WTC11 (cell line): ENCODE results near the gene GHRHR. TPM values are rescaled to one million over a fixed set of nuclear protein-coding genes. Genes with fewer than 3 reads are reported as not detected.

ENCODE experiments used
- ATAC-seq: fragments of 200-7000 bp; cut with Tn5 transposase; 2 replicates; pipeline ENCODE4 v1.10.0; 2021; ENCODE audit warnings: mild to moderate bottlenecking, moderate library complexity
- CTCF ChIA-PET: fragments of 300-600 bp; sonication (Branson Sonifier 250); formaldehyde crosslinking; loops from one replicate; lab custom pipeline; 2021; ENCODE audit warnings: antibody characterized with exemption; lab: Charles Lee
- POLR2A ChIA-PET: fragments of 350-600 bp; sonication (Branson Sonifier 250); formaldehyde crosslinking; loops from one replicate; lab custom pipeline; 2021; ENCODE audit warnings: antibody characterized with exemption; lab: Charles Lee
- DNase-seq: peaks from one replicate; pipeline ENCODE4 v3.0.0; 2021; ENCODE audit warnings: low spot score
- H3K27ac Mint-ChIP-seq: 2 replicates; pipeline ENCODE4 v1.8.0; 2021; ENCODE audit warnings: mixed read lengths
- H3K27me3 Mint-ChIP-seq: 2 replicates; pipeline ENCODE4 v1.8.0; 2021; ENCODE audit warnings: low read depth, mild to moderate bottlenecking, moderate library complexity, mixed read lengths
- H3K36me3 Mint-ChIP-seq: 2 replicates; pipeline ENCODE4 v1.8.0; 2021; ENCODE audit warnings: mixed read lengths
- H3K4me1 Mint-ChIP-seq: 2 replicates; pipeline ENCODE4 v1.8.0; 2022; ENCODE audit warnings: mixed read lengths
- H3K4me3 Mint-ChIP-seq: 2 replicates; pipeline ENCODE4 v1.8.0; 2021; ENCODE audit warnings: mild to moderate bottlenecking, moderate library complexity, mixed read lengths
- H3K9me3 Mint-ChIP-seq: 2 replicates; pipeline ENCODE4 v1.8.0; 2021; ENCODE audit warnings: mixed read lengths
- ATF6 ChIP-seq: sonication (generic); formaldehyde crosslinking; IDR thresholded peaks from 2 replicates; pipeline ENCODE4 v1.8.1; 2023; ENCODE audit warnings: mild to moderate bottlenecking, missing genetic modification reagents
- CBFB ChIP-seq: sonication (generic); formaldehyde crosslinking; IDR thresholded peaks from 2 replicates; pipeline ENCODE4 v1.8.1; 2022; ENCODE audit warnings: mild to moderate bottlenecking, low read depth, missing genetic modification reagents
- CDX4 ChIP-seq: fragments of 250-450 bp; sonication (Bioruptor Pico); IDR thresholded peaks from 2 replicates; pipeline ENCODE4 v1.9.0; 2021; ENCODE audit warnings: moderate library complexity, mild to moderate bottlenecking, inconsistent platforms, borderline replicate concordance
- CREM ChIP-seq: sonication (generic); formaldehyde crosslinking; IDR thresholded peaks from 2 replicates; pipeline ENCODE4 v1.8.1; 2022; ENCODE audit warnings: mild to moderate bottlenecking, missing genetic modification reagents, moderate library complexity
- ETV6 ChIP-seq: sonication (generic); formaldehyde crosslinking; IDR thresholded peaks from 2 replicates; pipeline ENCODE4 v1.8.1; 2022; ENCODE audit warnings: mild to moderate bottlenecking, missing genetic modification reagents
- FOXJ3 ChIP-seq: sonication (generic); formaldehyde crosslinking; IDR thresholded peaks from 2 replicates; pipeline ENCODE4 v1.9.0; 2021; ENCODE audit warnings: missing genetic modification reagents, mild to moderate bottlenecking, borderline replicate concordance
- FOXK1 ChIP-seq: sonication (generic); formaldehyde crosslinking; IDR thresholded peaks from 2 replicates; pipeline ENCODE4 v1.8.0; 2022; ENCODE audit warnings: mild to moderate bottlenecking, moderate library complexity, missing genetic modification reagents
- JAZF1 ChIP-seq: fragments of 250-450 bp; sonication (Bioruptor Pico); IDR thresholded peaks from 2 replicates; pipeline ENCODE4 v1.9.0; 2021; ENCODE audit warnings: moderate library complexity, mild to moderate bottlenecking, inconsistent platforms
- JUN ChIP-seq: sonication (generic); formaldehyde crosslinking; IDR thresholded peaks from 2 replicates; pipeline ENCODE4 v1.8.0; 2023; ENCODE audit warnings: mild to moderate bottlenecking, missing genetic modification reagents
- TCF7 ChIP-seq: sonication (generic); formaldehyde crosslinking; IDR thresholded peaks from 2 replicates; pipeline ENCODE4 v1.8.0; 2022; ENCODE audit warnings: mild to moderate bottlenecking, low read depth, missing genetic modification reagents, moderate library complexity
- TEAD1 ChIP-seq: sonication (generic); formaldehyde crosslinking; IDR thresholded peaks from 2 replicates; pipeline ENCODE4 v1.8.0; 2022; ENCODE audit warnings: mild to moderate bottlenecking, missing genetic modification reagents
- TEAD4 ChIP-seq: sonication (generic); formaldehyde crosslinking; IDR thresholded peaks from 2 replicates; pipeline ENCODE4 v1.8.0; 2022; ENCODE audit warnings: mild to moderate bottlenecking, missing genetic modification reagents
- ZNF121 ChIP-seq: sonication (generic); formaldehyde crosslinking; IDR thresholded peaks from 2 replicates; pipeline ENCODE4 v1.8.0; 2023; ENCODE audit warnings: missing genetic modification reagents
- ZNF138 ChIP-seq: sonication (generic); formaldehyde crosslinking; conservative IDR thresholded peaks from 2 replicates; pipeline ENCODE4 v1.8.1; 2022; ENCODE audit warnings: mild to moderate bottlenecking, moderate library complexity, missing genetic modification reagents
- ZNF219 ChIP-seq: sonication (generic); formaldehyde crosslinking; IDR thresholded peaks from 2 replicates; pipeline ENCODE4 v1.8.0; 2023; ENCODE audit warnings: missing genetic modification reagents, mild to moderate bottlenecking, borderline replicate concordance
- ZNF416 ChIP-seq: fragments of 250-450 bp; sonication (Bioruptor Pico); IDR thresholded peaks from 2 replicates; pipeline ENCODE4 v1.9.0; 2021; ENCODE audit warnings: mild to moderate bottlenecking, inconsistent platforms
- ZSCAN18 ChIP-seq: fragments of 250-450 bp; sonication (Bioruptor Pico); IDR thresholded peaks from 2 replicates; pipeline ENCODE4 v2.1.2; 2022; ENCODE audit warnings: mild to moderate bottlenecking, moderate library complexity
- total RNA-seq: library from RNA; stranded (reverse); gene quantifications from 3 replicates; pipeline ENCODE4 v1.2.3, GENCODE V29; 2021
- TF ChIP-seq, protein P1 (sequence below): sonication (generic); formaldehyde crosslinking; IDR thresholded peaks from 2 replicates; pipeline ENCODE4 v1.8.0; 2022; ENCODE audit warnings: mild to moderate bottlenecking, missing genetic modification reagents
- TF ChIP-seq, protein P2 (sequence below): sonication (generic); formaldehyde crosslinking; IDR thresholded peaks from 2 replicates; pipeline ENCODE4 v1.8.0; 2022; ENCODE audit warnings: mild to moderate bottlenecking, missing genetic modification reagents

Gene GHRHR
- total RNA-seq, 1 experiment from 2014 or later, result 5.0 TPM

DNA sequence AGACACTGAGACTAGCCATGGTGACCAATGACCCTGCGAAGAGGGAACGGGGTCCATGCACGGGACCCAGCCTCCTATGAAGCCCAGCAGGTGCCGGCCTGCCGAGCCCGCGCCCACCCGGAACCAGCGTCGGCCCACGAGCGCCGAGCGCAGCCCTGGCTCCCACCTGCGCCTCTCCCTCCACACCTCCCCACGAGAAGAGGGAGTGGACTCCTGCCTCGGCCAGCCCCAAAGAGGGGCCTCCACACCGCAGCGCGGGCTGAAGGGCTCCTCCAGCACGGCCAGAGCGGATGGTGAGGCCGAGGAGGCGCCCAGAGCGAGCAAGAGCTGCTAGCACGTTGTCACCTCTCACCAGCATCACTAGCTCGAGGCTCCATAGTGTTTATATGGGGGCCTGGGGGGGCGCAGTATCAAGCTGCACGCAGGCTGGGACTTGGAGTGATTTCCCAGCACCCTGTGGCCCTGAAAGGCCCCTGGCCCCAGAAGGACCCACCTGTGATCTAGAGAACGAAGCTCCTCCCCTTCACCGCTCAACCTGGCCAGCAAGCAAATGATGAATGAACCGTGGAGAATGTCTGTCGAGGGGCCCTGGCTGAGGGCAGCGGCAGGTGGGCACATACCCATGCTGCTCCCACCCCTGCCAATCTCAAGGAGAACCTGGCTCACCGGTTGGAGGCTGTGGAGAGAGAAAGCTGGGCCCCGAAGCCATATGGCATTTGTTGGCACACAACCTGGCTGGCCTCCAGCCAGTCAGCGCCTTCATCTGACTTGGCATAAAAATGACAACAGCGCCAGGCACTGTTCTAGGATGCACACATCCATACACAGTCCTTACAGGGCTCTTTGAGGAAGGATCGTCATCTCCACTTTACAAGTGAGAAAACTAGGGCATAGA, 30.7 kb downstream of the GHRHR start:
- Mint-ChIP-seq H3K27me3 (no peaks in the 10 kb centered on the region), H3K4me1 (peaks cover 13% of the 10 kb centered on the region), H3K36me3 (peaks cover 16% of the 10 kb centered on the region), H3K27ac (no peak overlapping the region), H3K9me3 (peaks cover 9% of the 10 kb centered on the region), H3K4me3 (no peak overlapping the region)
- TF ChIP-seq CDX4 (CRISPR knock-in tag) (no peak), ZNF416 (CRISPR knock-in tag) (no peak), ATF6 (CRISPR knock-in tag) (no peak), FOXJ3 (CRISPR knock-in tag) (no peak), CREM (CRISPR knock-in tag) (no peak), ZNF138 (no peak)
- TF ChIP-seq, protein P1, sequence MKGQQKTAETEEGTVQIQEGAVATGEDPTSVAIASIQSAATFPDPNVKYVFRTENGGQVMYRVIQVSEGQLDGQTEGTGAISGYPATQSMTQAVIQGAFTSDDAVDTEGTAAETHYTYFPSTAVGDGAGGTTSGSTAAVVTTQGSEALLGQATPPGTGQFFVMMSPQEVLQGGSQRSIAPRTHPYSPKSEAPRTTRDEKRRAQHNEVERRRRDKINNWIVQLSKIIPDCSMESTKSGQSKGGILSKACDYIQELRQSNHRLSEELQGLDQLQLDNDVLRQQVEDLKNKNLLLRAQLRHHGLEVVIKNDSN (CRISPR knock-in tag), result no peak
- DNase-seq, result no peak
- no peak for ATAC-seq
- ChIA-PET POLR2A (no interaction called here), CTCF (interaction anchor here (0.5 to 2.9 kb wide), 5 partner anchors 11 to 130 kb away, joined by 3 to 14 read pairs (median 3); no protein-coding TSS in a partner anchor)

DNA sequence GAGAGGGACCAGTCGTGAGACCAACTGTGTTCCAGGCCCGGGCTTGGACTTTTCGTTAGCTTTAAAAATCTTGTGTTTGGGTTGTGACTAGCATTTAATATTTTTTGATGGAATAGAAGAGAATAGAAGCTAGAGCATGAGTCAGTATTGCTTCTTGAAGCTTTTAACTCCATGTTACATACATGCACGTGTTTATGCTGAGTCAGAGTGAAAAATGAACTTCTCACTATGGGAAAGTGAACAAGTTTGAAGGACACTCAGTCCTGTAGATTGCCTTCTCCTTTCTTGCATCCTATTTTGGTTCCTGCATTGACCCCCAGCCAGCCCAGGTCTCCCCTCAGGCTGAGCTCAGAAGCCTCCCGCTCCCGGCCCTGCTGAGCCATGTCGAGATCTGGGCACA, 31.8 kb downstream of the GHRHR start:
- ATAC-seq (no peak), DNase-seq (no peak)
- Mint-ChIP-seq H3K4me1 (peaks cover 6% of the 10 kb centered on the region), H3K36me3 (peaks cover 16% of the 10 kb centered on the region), H3K27me3 (no peaks in the 10 kb centered on the region), H3K9me3 (peaks cover 9% of the 10 kb centered on the region), H3K4me3 (no peak overlapping the region), H3K27ac (no peak overlapping the region)
- ChIA-PET CTCF (interaction anchor here (4.0 to 4.1 kb wide), 2 partner anchors 12 to 127 kb away, joined by 13 to 17 read pairs; no protein-coding TSS in a partner anchor), POLR2A (no interaction called here)
- TF ChIP-seq, protein P2, sequence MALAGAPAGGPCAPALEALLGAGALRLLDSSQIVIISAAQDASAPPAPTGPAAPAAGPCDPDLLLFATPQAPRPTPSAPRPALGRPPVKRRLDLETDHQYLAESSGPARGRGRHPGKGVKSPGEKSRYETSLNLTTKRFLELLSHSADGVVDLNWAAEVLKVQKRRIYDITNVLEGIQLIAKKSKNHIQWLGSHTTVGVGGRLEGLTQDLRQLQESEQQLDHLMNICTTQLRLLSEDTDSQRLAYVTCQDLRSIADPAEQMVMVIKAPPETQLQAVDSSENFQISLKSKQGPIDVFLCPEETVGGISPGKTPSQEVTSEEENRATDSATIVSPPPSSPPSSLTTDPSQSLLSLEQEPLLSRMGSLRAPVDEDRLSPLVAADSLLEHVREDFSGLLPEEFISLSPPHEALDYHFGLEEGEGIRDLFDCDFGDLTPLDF, result no peak
- TF ChIP-seq ZSCAN18 (CRISPR knock-in tag), result no peak
- no peak for TF ChIP-seq CBFB (CRISPR knock-in tag)
- TF ChIP-seq TEAD1 (CRISPR knock-in tag), result no peak
- TF ChIP-seq ZNF219 (CRISPR knock-in tag), result no peak
- no peak for TF ChIP-seq ETV6
- TF ChIP-seq JUN, result no peak
- TF ChIP-seq FOXK1 (CRISPR knock-in tag), result no peak
- TF ChIP-seq TEAD4 (CRISPR knock-in tag), result no peak
- TF ChIP-seq JAZF1 (CRISPR knock-in tag), result no peak
- no peak for TF ChIP-seq ZNF121 (CRISPR knock-in tag)
- no peak for TF ChIP-seq TCF7 (CRISPR knock-in tag)
